Measurements from ENCODE around the gene ITSN1.

ITSN1 gene

GRCh38 chr21:33750017-33750416 lies 107.7 kb downstream of the ITSN1 start:
- TF ChIP-seq CTCF (IDR thresholded peaks at IDR 0.05; ENCODE audit: insufficient read depth, low read length, poor library complexity, severe bottlenecking): no peak
- Histone ChIP-seq H3K36me3 (ENCODE audit: control insufficient read depth, insufficient read depth, low read length) (no peaks in the 10 kb centered on the region), H3K4me3 (replicated peaks; ENCODE audit: low read depth, low read length) (no peak overlapping the region), H3K27me3 (replicated peaks; ENCODE audit: control insufficient read depth, insufficient read depth, low read length) (no peaks in the 10 kb centered on the region)
- DNase-seq (ENCODE audit: extremely low read depth, insufficient read length): no peak

- no peak overlapping the region for H3K4me3 ChIP-seq (replicated peaks; ENCODE audit: low read depth, low read length)
- H3K27me3 ChIP-seq (replicated peaks; ENCODE audit: control insufficient read depth, insufficient read depth, low read length): no peaks in the 10 kb centered on the region
- no peak for TF ChIP-seq CTCF (IDR thresholded peaks at IDR 0.05; ENCODE audit: insufficient read depth, low read length, poor library complexity, severe bottlenecking)
- DNase-seq (ENCODE audit: extremely low read depth, insufficient read length): no peak
- no peaks in the 10 kb centered on the region for H3K36me3 ChIP-seq (ENCODE audit: control insufficient read depth, insufficient read depth, low read length)
These were observed 108.8 kb downstream of the ITSN1 start for GRCh38 chr21:33751120-33751519.

GRCh38 chr21:33751533-33751932 lies 109.2 kb downstream of the ITSN1 start:
- Histone ChIP-seq H3K4me3 (replicated peaks; ENCODE audit: low read depth, low read length) (no peak overlapping the region), H3K36me3 (ENCODE audit: control insufficient read depth, insufficient read depth, low read length) (no peaks in the 10 kb centered on the region), H3K27me3 (replicated peaks; ENCODE audit: control insufficient read depth, insufficient read depth, low read length) (no peaks in the 10 kb centered on the region)
- no peak for TF ChIP-seq CTCF (IDR thresholded peaks at IDR 0.05; ENCODE audit: insufficient read depth, low read length, poor library complexity, severe bottlenecking)
- DNase-seq (ENCODE audit: extremely low read depth, insufficient read length): no peak

- Histone ChIP-seq H3K36me3 (ENCODE audit: control insufficient read depth, insufficient read depth, low read length) (no peaks in the 10 kb centered on the region), H3K4me3 (replicated peaks; ENCODE audit: low read depth, low read length) (no peak overlapping the region), H3K27me3 (replicated peaks; ENCODE audit: control insufficient read depth, insufficient read depth, low read length) (no peaks in the 10 kb centered on the region)
- TF ChIP-seq CTCF (IDR thresholded peaks at IDR 0.05; ENCODE audit: insufficient read depth, low read length, poor library complexity, severe bottlenecking): no peak
- no peak for DNase-seq (ENCODE audit: extremely low read depth, insufficient read length)
These were observed 110.0 kb downstream of the ITSN1 start for GRCh38 chr21:33752260-33752659.

- DNase-seq (ENCODE audit: extremely low read depth, insufficient read length): no peak
- Histone ChIP-seq H3K36me3 (ENCODE audit: control insufficient read depth, insufficient read depth, low read length) (no peaks in the 10 kb centered on the region), H3K27me3 (replicated peaks; ENCODE audit: control insufficient read depth, insufficient read depth, low read length) (no peaks in the 10 kb centered on the region), H3K4me3 (replicated peaks; ENCODE audit: low read depth, low read length) (no peak overlapping the region)
- TF ChIP-seq CTCF (IDR thresholded peaks at IDR 0.05; ENCODE audit: insufficient read depth, low read length, poor library complexity, severe bottlenecking): no peak
These were observed 111.6 kb downstream of the ITSN1 start for GRCh38 chr21:33753886-33754285.

GRCh38 chr21:33754481-33754880 lies 112.2 kb downstream of the ITSN1 start:
- no peak for TF ChIP-seq CTCF (IDR thresholded peaks at IDR 0.05; ENCODE audit: insufficient read depth, low read length, poor library complexity, severe bottlenecking)
- Histone ChIP-seq H3K36me3 (ENCODE audit: control insufficient read depth, insufficient read depth, low read length) (no peaks in the 10 kb centered on the region), H3K27me3 (replicated peaks; ENCODE audit: control insufficient read depth, insufficient read depth, low read length) (no peaks in the 10 kb centered on the region), H3K4me3 (replicated peaks; ENCODE audit: low read depth, low read length) (no peak overlapping the region)
- DNase-seq (ENCODE audit: extremely low read depth, insufficient read length): no peak

Measured in GM06990 (cell line).